HG03442 (cell line): ENCODE measurements around the gene KHDC3L.
"Not testable (repeated sequence)": the region's sequence is repeated elsewhere in the genome, so short reads cannot be mapped to it uniquely, and the experiment has no call there.

ENCODE experiments used
- ATAC-seq: cut with Tn5 transposase; IDR thresholded peaks from one replicate; pipeline ENCODE4 v1.9.1; 2021; ENCODE audit warnings: mild to moderate bottlenecking, moderate library complexity; ENCODE audit not compliant: unreplicated experiment

Gene KHDC3L

DNA sequence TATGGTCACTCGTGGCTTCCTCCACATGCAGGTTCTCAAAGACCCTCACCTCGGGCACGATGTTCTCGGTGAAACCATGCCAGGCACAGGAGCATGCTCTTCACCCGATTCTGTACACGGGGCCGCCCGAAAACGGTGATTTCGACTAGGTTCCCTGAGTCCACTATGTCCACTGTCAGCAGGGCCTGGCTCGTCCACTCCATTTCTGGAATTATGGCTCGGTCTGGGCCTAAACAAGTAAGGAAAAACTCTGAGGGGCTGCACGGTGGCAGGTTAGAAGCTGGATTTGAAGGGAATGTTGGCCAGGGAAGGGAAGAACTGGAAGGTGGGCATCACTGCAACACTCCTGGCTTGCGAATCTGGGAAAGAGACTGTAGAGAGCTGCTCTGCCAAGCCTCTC is 6.7 kb downstream of the KHDC3L start:
- no peak for ATAC-seq

DNA sequence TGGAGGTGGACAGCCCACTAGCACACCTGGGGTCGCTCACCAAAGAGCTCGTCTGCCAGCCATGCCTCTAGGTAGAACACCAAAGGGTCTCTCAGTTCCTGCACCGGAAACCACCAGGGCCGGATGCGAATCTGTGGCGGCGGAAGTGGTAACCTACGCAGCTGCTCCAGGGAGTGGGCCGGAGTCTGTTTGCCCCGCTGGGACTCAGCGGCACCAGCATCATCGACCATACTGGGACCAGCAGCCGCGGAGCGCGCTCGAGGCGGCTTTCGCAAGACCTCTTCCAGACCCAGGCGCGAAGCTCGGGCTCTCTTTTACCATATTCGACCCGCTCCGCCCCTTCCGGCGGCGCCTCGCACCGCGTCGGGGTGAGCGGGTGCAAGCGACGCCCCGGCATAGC is 7.1 kb downstream of the KHDC3L start, which contains the start of gene OOEP:
Gene OOEP, minus strand, starts transcription at position 335 of the 400 bp plus-strand sequence. Its CDS starts 105 bp downstream, at position 230.
- no peak for ATAC-seq

DNA sequence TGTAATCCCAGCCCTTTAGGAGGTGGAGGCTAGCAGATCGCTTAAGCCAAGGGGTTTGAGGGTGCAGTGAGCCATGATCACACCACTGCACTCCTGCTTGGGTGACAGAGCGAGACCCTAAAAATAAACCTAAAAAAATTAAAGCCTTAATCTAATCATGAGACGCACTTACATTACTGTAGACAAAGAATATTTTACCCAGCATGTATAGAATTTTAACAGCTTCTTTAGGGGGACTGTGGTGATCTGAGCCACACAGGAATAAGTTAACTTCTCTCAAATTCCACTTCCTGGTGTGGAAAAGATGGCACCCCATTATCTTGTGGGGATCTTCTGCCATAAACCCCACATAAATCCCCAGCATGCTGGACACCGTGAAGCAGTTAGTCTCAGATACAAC is 9.5 kb downstream of the KHDC3L start:
- no peak for ATAC-seq

DNA sequence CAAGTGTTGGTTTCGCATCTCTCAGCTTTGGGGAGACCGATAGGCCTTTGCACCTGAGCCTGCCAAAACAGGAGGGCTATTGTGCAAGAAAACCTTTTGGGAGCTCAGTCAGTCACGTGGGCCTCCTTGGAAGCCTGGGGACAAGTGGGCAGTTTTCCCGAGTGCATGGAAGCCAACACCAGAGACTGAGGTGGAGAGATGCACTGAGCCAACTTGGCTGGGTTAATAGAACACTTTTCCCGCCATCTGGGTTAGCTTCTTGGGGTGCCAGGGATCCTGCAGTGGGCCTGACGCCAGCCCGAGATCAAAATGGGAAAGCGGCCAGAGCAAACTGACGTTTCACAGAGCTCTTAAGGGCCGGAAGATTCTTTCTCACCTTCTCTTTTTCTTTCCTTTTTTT is 10.1 kb downstream of the KHDC3L start:
- no peak for ATAC-seq

DNA sequence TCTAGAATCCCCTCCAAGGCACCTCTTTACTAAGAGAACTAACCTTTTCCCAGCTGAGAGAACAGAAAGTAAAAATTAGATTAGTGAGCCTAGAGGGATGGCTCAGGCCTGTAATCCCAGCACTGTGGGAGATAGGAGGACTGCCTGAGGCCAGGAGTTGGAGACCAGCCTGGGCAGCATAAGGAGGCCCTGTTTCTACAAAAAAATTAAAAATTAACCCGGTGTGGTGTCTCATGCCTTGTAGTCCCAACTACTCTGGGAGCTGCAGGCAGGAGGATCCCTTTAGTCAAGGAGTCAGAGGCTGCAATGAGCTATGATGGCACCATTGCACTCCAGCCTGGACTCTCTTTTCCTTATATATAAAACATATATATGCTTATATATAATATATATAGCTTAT is 12.8 kb downstream of the KHDC3L start:
- no peak for ATAC-seq

DNA sequence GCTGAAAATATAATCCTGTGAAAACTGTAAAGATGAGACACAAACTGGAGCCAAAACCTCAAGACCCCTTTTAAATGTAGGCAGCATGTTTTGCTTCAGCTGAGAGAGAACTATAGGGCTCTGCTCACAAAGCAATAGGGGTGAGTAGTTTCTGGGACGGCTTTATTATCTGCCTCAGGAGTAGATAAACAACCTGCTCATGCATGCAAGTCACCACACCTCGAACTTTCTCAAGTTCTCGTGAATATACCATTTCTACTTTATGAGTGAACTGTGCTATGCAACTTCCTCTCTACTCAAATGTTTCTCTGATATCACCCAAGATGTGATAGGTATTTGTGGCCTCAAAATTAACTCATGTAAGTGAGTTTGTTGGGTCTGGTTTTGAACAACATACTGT is 14.8 kb downstream of the KHDC3L start:
- no peak for ATAC-seq

DNA sequence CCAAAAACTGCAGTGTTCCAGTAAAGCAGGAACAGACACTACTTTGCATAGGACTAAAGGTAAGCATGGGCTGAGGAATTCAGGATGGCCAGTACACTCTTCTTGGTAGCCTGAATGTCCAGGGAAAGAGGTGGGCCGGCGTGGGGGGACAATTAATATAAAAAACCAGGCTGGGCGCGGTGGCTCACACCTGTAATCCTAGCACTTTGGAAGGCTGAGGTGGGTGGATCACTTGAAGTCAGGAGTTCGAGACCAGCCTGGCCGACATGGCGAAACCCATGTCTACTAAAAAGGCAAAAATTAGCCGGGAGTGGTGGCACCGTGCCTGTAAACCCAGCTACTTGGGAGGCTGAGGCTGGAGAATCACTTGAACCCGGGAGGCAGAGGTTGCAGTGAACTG is 19.1 kb downstream of the KHDC3L start:
- ATAC-seq, result not testable (repeated sequence)

DNA sequence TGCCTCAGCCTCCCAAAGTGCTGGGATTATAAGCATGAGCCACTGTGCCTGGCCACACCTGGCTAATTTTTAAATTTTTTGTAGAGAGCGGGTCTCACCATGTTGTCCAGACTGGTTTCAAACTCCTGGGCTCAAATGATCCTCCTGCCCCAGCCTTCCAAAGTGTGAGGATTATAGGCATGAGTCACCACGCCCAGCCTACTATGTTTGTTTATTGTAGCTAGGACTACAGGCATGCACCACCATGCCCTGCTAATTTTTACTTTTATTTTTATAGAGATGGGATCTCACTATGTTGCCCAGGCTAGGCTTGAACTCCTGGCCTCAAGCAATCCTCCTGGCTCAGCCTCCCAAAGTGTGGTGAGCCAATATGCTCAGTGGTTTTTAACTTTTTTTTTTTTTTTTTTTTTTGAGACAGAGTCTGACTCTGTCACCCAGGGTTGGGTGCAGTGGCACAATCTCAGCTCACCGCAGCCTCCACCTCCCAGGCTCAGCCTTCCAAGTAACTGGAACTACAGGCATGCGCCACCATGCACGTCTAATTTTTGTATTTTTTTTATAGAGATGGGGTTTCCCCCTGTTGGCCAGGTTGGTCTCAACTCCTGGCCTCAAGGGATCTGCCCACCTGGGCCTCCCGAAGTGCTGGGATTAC is 20.1 kb downstream of the KHDC3L start:
- ATAC-seq, result no peak

DNA sequence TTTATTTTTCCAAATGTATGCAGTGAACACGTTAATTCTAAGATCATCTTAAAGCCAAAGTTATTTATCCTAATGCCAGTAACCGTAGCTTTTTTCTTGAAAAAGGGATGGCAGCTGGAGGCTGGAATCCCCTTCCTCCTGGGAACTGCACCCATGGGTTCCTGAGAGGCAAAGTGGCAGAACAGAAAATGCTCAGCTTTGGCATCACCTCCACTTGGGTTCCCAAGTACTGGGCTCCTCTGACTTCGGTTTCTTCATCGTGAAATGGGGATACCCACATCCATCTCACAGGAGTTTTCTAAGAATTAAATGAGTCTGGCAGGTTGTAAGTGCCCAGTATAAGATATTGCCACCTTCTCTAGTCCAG is 26.0 kb downstream of the KHDC3L start:
- peak; percentile 23 for ATAC-seq

DNA sequence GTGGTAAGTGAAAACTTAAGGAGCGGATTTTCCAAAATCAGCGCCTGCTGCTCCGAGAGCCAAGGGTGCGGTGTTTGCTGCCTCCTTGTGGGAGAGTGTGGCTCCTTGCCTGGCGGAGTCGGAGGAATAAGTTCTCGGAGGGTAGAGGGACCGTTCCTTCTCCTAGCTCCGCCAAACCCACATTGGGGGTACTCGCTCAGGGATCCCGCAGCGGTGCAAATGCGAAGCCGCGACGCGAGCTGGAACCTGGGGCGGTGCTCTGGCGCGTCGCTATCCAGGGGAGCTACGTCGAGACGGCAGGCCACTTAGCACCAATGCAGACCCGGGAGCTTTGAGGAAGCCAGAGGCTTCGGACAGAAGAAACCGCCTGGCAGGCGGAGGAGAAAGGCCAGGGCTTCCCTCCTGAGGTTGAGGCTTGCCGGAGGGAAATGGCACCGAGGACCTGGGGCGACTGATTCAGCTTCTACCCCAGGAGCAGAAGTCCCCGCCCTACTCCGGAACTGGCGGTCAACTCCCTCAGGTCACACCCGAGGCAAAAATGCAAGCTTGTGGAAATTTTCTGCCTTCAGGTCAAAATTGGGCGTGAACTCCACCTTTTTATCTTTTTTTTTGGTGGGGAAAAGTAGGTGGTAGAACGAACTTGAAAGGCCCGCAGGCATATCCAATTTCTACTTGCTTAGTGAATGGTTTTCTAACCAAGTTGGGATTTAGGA is 26.5 kb downstream of the KHDC3L start:
- peak; percentile 86 for ATAC-seq

DNA sequence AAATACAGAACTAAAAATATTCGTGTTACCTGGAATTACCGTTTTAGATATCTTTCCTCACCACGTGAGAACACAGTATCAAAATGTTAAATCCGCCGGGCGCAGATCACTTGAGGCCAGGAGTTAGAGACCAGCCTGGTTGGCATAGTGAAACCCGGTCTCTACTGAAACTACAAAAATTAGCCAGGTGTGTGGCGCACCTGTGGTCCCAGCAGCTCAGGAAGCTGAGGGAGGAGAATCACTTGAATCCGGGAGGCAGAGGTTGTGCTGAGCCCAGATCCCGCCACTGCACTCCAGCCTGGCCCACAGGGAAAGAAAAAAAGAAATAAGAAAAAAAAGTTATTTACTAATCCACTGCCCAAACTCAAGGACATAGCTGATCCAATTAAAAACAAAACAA is 27.4 kb downstream of the KHDC3L start:
- no peak for ATAC-seq

DNA sequence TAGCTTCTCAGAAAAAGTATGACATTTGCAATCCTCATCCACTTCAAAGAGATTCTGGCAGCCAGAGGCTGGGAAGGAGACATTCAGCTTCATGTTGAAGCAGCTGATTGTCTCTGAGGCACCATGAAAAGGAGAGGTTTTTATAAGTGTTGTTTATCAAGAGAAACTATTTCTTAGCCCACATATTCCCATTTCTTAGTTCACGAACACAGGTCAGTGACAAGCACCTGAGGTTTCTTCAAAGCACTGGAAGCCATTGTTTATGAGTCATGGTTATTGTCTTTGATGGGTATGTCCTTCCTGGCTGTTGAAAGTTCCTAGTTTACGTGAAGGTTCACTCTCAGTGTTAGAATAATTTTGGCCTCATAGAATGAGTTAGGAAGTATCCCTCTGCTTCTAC is 29.2 kb downstream of the KHDC3L start:
- ATAC-seq, result no peak

DNA sequence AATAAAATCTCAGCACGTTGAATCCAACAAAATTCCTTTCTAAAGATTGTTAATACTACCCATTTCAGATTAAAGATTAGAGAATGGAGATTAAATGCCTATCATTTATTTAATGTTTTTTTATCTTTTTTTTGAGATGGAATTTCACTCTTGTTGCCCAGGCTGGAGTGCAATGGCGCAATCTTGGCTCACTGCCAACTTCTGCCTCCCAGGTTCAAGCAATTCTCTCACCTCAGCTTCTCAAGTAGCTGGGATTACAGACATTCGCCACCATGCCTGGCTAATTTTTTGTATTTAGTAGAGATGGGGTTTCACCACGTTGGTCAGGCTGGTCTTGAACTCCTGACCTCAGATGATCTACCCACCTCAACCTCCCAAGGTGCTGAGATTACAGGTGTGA is 29.7 kb downstream of the KHDC3L start:
- not testable (repeated sequence) for ATAC-seq

DNA sequence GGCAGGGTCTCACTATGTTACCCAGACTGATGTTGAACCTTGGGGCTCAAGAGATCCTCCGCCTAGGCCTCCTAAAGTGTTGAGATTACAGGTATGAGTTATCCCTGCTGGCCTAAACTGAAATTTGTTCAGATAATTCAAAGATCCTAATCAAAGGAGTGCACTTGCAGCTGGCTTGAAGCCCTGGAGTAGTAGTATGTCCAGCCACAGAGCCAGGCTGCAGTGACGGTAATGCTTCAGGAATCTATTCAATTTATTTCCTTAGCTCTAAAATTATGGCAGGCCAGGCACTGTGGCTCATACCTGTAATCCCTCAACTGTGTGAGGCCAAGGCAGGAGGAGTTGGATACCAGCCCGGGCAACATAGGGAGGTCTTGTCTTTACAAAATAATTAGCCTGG is 30.8 kb downstream of the KHDC3L start:
- no peak for ATAC-seq

DNA sequence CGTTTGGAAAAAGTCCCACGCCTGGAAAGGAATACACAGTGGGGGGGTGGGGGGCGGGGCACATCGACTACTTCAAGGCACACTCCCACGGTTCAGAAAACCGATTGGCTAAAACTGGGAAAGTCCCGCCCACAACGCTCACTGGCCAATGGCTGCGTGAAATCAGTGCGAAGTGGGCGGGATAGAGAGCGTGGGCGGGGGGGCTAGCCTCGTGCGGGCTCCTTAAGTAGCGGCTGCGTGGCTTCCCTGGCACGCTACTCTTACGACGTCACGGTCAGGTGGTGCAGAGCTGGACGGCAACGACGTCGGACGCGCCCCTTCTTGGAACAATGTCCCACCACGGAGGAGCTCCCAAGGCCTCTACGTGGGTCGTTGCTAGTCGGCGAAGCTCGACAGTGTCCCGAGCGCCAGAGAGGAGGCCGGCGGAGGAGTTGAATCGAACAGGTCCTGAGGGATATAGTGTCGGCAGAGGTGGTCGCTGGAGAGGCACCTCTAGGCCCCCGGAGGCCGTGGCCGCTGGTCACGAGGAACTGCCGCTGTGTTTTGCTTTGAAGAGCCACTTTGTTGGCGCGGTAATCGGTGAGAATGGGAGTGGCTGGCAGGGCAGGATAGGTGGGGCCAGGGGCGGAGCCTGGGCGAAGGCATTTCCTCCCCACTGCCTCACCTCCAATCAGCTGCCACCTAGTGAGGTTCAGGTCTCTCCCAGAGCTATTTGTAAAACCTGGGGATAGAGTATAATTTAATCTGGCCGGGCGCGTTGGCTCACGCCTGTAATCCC is 32.3 kb downstream of the KHDC3L start, which contains the start of gene DDX43:
Gene DDX43, plus strand, starts transcription at position 252 of the 778 bp plus-strand sequence. Its CDS starts 78 bp downstream, at position 330.
- ATAC-seq, result no peak

DNA sequence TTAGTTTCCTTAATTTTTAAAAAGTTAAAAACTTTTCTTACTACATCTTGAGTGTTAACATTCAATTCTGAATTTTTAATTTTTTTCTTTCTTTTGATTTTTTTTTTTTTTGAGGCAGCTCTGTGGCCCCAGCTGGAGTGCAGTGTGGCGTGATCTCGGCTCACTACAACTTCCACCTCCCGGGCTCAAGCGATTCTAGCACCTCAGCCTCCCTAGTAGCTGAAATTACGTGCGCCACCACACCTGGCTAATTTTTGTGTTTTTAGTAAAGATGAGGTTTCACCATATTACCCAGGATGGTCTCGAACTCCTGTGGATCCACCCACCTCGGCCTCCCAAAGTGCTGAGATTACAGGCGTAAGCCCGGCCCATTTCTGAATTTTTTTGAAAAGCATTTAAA is 33.4 kb downstream of the KHDC3L start:
- ATAC-seq, result no peak

DNA sequence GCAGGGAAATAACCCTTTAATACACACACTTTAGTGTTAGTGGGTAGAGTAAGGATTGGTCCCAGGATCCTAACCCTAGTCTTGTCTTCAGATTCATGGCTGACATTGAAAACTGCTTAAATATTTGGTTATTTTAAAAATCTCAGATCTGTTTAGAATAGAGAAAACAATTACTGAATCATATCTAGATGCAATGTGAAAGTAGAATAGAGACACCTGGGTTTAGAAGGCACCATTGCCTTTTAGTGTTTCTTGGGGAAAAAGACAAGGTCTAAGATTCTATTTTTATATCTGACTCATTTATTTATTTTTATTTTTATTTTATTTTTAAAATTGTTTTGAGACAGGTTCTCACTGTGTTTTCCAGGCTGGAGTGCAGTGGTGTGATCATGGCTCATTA is 38.2 kb downstream of the KHDC3L start:
- no peak for ATAC-seq

DNA sequence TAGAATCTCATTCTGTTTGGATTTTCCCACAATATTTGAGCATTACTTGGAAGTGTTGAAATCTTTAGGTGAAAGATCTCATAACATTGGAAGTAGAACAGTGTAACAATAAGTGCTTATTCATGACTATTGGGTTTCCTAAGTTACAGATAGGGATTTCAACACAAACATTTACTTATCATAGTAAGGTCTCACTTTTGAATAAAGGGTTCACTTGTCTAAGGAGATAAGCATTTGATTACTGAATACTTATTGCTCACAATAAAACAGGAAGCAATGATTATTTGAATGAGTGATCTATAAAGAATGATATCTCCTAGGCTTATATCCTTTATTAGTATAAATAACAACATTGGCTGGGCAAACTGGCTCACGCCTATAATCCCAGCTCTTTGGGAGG is 46.9 kb downstream of the KHDC3L start:
- no peak for ATAC-seq

DNA sequence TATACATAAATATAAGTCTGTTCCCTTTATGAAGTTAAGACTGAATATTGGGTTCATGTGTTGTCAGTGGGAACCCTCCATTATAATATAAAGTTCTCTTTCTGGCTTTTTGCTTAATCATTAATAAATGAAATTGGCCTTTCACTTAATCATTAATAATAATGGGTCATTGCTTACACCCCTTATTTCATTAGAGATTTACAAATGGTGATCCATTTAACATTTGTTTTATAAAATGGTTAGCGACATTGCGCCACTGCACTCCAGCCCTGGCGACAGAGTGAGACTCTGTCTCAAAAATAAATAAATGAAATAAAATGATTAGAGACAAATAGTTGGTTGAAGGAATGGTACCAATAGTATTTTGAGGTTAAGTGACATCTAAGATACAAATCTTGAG is 50.6 kb downstream of the KHDC3L start:
- no peak for ATAC-seq
